Measurements from ENCODE around the gene SGF29.
"Not testable (repeated sequence)": the region's sequence is repeated elsewhere in the genome, so short reads cannot be mapped to it uniquely, and the experiment has no call there.

Gene SGF29

DNA sequence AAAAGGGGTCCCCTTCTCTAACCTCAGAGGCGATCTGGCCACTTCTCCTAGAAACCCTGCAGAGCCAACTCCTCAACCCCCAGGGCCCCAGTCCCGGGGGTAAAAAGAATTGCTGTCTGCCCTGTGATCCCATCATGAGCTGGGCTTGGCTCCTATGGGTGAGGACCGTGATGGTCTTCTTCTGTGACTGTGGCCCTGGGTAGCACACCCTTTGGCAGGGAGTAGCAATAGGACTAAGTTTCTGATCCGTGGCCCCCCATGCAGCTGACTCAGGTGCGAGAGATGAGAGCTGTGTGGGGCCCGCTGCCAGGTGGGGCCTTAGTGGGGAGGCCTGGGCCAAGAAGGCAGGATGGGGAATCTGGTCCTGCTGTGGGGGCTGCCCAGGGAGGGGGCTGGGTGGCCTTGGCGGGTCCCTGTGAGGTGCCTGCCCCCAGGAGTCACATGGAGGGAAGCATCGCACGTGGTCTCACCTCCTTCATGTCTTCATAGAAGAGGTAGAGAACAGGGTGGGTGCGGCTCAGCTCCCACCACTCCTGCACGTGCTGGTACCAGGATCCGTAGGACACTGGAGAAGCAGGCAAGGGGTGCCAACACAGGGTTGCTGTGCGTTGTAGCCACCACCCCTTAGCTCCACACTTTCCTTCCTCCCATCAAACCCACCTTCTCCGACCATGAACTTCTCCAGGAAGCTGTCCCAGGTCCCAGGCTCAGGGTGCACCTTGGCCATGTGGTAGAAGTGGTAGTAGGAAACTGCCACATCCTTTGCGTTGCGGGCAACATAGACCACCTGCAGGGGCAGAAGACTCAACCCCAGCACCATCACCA lies 52.8 kb downstream of the SGF29 start:
- DNase-seq, result peak in 1 of 42 donors; percentile 31
- intact Hi-C loops (cut with DNase I), result no loop called here

DNA sequence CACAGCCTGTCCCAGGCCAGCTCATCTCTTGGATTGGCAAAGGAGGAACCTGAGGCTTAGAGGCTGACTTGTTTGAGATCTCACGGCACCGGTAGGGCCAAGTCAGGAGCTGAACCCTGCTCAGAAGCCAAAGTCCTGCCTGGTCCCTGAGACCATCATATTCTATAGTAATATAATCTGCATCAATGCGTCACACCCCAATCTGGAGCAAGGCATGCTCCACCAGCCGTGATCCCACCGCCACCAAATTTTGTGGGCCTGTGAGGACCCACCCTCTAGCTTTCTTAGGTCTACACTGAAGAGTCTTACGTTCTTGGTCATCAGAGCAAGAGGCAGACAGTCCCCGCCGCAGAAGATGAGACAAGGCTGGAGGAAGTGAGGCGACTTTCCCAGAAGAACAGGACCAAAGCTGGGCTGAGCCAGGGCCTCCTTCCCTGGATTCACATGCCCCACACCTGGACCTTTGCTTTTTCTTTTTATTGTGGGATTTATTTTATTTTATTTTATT lies 53.5 kb downstream of the SGF29 start:
- intact Hi-C loops (cut with DNase I), result no loop called here
- DNase-seq, result peak in 2 of 42 donors; percentile 16 to 35

DNA sequence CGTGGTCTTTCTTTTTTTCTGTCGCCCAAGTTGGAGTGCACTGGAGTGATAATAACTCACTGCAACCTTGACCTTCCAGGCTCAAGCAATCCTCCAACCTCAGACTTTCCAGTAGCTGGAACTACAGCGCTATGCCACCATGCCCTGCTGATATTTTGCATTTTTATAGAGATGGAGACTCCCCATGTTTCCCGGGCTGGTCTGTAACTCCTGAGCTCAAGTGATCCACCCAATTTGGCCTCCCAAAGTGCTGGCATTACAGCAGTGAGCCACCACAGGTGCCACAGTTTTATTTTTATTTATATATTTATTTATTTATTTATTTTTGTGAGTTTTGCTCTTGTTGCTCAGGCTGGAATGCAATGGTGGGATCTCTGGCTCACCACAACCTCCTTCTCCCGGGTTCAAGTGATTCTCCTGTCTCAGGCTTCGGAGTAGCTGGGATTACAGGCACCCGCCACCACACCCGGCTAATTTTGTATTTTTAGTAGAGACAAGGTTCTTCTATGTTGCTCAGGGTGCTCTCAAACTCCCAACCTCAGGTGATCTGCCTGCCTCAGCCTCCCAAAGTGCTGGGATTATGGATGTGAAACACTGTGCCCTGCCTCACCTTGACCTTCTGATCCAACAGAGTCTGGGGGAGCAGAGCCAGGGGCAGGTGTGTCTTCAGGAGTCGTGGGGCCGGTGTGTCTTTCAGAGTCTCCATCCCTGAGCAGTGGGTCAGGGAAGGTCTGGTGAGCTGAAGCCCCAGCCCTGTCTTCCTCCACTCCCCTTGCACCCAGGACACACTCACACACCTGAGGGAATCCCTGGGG lies 54.2 kb downstream of the SGF29 start:
- intact Hi-C loops (cut with DNase I), result not testable (repeated sequence)
- peak in 3 of 42 donors; percentile 4 to 18 (median 18) for DNase-seq

DNA sequence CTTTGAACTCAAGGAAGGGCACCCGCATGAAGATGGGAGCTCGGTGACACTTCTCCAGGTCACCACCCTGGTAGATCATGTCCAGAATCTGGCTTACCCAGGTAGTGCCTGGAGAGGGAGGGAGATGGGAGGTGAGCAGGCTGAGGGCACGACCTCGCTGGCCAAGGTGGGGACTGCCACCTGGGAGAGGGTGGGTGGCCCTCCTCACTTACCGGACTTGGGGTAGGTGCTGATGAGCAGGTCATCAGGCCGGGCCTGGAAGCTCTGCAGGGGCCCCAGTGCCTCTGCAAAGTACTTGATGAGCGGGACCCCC lies 54.7 kb downstream of the SGF29 start:
- DNase-seq, result peak in 3 of 42 donors; percentile 5 to 10 (median 6)
- intact Hi-C loops (cut with DNase I), result not testable (repeated sequence)

DNA sequence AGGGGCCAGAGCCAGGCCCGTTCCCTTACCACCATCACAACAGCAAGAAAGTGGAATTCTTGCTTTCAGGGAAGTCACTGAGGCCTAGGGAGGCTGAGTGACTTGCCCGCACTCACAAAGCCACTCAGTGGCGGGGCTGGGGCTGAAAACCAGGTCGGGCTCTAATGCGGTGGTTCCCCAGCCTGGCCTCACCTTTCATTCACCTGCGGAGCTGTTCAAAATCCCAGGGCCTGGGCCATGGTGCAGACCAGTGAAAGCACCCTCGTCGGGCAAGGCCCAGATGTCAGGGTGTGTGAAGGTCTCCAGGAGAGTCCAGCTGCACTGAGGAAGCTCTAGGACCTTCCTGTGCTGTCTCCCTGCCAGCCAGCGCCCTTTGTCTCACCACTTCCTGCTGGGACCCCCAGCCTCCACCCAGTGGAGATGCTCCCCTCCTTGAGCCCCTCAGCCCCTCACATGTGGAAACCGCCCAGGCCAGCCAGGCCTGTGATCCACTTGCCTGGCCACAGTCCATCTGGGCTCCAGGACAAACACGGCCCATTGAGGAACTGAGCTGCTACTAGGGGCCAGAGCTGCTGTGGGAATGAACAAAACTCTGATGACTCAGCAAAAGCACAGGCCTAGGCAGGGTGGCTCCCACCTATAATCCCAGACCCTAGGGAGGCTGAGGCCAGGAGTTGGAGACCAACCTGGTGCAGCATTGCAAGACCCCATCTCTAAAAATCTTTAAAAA lies 55.3 kb downstream of the SGF29 start:
- peak in 9 of 42 donors; percentile 23 to 53 (median 28) for DNase-seq
- intact Hi-C loops (cut with DNase I), result not testable (repeated sequence)

DNA sequence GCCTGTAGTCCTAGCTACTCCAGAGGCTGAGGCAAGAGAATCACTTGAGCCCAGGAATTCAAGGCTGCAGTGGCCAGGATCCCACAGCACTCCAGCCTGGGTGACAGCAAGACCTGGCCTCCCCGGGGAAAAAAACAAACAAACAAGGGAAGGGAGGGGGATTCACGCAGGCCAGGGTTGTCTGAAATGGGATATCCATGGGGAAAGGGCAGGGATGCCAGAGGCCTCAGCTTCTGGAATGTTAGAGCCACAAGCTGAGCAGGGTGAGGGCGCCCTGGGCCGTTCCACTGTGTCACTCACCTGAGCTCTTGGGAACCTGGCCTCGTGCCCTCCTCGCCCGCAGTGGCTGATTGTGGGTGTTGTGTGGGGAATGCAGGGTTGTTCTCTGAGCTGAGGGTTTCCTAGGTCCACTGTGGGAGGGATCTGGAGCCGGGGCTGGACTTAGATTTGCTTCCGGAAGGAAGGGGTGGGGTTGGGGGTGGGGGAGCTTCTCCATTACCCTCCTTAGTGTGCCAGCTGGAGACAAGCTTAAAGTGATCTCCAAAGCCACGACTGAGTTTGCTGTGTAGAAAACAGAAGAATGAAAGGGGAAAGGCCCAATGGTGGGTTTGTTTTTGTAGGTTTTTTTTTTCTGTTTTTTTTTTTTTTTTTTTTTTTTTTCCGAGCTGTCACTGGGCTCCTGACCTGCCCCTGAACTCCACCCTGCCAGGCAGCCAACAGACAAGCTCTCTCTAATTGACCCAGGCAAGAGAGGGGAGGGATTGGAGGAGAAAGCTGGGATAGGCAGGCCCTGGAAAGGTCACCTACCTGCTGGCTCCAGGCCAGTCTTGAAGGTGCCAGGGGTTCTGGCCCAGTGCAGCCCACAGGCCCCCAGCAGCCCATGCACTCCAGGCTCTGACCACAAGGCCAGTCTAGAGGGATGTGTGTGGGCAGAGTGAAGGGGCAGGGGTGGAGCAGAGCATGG lies 56.2 kb downstream of the SGF29 start, which contains the start of gene SULT1A1:
SULT1A1 (minus strand) TSS at position 414 of the 964 bp plus-strand sequence. CDS start 1,189 bp downstream, outside the sequence.
- intact Hi-C loops (cut with DNase I), result no loop called here
- DNase-seq, result peak in 6 of 42 donors; percentile 12 to 45 (median 26)

DNA sequence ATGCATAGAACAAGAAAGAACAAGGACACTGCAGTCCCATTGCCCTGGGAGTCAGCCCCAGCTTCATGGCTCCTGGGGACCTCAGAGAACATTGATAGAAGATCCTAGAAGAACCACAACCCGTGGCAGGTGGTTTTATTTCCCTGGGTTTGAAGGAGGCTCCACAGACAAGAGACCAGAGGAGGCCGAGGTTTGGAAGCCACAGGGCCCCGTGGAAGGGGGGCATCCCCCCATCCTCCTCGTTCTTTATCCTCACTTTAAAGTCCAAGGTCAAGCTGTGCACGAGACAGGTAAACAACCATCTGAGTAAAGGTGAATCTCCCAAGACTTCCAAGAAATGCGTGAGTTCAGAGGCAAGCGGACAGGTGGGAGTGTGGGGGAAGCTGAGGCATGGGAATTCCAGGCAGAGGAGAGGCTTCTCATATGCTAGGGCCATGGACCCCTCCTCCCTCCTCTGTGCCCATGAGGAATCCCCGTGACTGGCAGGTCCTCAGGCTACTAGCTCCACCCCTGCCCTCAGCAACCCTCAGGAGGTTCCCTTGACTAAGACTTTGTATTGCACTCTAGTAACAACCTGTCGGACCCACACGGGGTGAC lies 57.0 kb downstream of the SGF29 start:
- intact Hi-C loops (cut with DNase I), result no loop called here
- DNase-seq, result peak in 3 of 42 donors; percentile 6 to 26 (median 17)

DNA sequence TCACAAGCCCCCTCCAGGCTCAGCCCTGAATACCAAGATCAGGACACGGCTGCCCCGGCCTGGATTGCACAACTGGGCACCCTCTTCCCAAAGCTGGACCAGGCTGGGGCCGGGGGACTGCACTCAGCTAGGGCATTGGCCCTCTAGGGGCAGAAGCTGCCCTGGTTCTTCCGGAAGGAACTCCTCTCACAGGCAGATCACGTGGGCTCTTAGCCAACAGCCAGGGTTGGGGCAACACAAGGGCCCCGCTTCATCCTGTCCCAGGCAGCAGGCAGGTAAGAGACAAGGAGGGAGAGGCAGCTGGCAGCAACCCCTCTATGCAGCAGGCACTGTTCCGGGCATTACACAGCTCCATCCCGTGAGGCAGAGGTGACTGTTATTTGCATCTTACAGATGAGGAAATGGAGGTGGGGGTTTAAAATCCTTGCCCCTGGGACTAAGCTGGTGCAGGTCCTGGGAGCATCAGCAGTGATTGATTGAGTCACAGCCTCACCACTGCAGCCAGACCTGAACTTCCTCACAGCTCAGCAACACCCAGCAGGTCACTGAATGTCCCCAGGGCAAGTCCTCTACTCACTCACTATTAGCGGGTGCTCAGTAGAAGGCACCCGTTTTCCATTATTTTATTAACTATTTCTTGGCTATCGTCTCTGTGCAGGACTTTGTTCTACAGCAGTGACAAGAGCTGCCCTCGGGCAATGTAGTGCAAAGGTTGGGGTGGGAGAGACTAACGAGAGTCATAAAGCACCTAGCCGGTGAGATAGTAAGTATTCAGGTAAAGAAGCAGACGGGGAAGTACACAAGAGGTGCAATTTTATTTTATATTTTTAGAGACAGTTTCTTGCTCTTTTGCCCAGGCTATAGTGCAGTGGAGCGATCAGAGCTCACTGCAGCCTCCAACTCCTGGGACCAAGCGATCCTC lies 58.9 kb downstream of the SGF29 start:
- intact Hi-C loops (cut with DNase I); DNase-seq: not testable (repeated sequence)

DNA sequence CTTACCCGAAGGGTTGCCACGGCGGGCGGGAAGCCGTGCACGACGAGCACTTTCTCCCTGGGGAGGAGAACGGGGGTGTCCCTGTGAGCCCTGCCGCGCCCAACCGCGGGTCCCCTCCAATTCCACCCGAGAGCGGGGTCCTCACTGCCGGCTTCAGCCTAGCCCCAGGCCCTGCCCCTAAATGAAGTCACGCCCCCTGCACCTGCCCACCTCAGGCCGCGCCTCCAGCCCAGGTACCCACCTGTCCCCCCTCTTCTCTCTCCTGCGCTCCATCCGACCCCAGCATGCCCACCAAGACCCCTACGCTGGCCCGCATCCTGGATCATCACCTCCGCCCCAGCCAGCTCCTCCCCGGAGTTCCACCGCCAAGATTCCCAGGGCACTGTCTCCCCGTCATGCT lies 60.2 kb downstream of the SGF29 start:
- intact Hi-C loops (cut with DNase I); DNase-seq: not testable (repeated sequence)

DNA sequence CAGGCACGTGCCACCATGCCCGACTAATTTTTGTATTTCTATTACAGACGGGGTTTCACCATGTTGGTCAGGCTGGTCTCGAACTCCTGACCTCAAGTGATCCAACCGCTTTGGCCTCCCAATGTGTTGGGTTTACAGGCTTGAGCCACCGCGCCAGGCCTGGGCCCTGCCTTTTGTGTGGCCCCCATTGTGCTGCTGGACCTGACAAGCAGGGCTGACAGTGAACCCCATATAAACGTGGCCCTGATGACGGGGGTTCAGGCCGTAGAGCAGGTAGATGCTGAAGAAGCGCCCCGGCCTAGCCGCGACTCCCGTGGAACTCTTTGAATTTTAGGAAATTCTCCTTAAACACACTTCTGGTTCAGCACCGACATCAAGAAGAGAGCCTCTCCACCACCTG lies 60.8 kb downstream of the SGF29 start:
- DNase-seq; intact Hi-C loops (cut with DNase I): not testable (repeated sequence)

DNA sequence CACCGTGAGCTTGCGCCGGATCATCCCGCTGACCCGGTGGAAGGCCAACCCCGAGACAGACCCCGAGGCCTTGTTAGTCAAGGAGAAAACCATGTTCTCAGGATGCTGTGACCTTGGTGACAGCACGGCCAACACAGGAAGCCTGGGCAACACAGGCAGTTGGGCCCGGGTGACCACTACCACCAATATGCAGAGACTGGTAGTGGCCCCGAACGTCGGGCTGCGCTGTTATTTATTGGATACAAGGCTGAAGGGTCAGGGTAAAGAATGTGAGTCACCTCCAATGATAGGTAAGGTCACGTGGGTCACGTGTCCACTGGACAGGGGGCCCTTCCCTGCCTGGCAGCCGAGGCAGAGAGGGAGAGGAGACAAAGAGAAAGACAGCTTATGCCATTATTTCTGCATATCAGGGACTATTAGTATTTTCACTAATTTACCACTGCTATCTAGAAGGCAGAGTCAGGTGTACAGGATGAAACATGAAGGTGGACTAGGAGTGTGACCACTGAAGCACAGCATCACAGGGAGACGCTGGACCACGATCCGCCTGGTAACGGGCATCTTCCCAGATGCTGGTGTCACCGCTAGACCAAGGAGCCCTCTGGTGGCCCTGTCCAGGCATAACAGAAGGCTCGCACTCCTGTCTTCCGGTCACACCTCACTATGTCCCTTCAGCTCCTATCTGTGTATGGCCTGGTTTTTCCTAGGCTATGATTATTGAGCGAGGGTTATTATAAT lies 61.9 kb downstream of the SGF29 start:
- intact Hi-C loops (cut with DNase I), result not testable (repeated sequence)
- DNase-seq, result peak in 40 of 42 donors; percentile 28 to 80 (median 56)

DNA sequence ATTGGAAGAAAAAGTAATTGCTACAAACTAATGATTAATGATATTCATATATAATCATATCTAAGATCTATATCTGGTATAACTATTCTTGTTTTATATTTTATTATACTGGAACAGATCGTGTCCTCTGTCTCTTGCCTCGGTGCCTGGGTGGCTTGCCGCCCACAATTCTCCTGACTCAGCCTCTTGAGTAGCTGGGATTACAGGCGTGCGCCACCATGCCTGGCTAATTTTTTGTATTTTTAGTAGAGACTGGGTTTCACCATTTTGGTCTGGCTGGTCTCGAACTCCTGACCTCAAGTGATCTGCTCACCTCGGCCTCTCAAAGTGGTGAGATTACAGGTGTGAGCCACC lies 62.5 kb downstream of the SGF29 start:
- DNase-seq, result not testable (repeated sequence)

DNA sequence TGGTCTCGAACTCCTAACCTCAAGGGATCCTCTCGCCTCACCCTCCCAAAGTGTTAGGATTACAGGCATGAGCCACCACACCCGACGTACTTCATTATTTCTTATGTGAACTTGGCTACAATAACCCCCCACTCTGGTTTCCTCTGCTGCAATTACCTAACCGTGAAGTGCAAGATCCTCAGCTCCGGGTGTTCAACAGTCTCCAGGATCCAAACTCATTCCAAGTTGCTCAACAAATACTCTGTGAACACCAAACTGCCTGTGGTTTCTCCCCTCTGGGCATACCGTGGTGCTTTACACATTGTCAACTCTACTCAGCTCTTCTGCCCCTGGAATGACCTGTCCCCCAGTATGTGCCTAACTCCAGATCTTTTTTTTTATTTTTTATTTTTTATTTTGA lies 62.9 kb downstream of the SGF29 start:
- intact Hi-C loops (cut with DNase I), result no loop called here
- DNase-seq, result no peak

More for the DNA sequence above, 62.5 kb downstream of the SGF29 start:
- intact Hi-C loops (cut with DNase I), result not testable (repeated sequence)

DNA sequence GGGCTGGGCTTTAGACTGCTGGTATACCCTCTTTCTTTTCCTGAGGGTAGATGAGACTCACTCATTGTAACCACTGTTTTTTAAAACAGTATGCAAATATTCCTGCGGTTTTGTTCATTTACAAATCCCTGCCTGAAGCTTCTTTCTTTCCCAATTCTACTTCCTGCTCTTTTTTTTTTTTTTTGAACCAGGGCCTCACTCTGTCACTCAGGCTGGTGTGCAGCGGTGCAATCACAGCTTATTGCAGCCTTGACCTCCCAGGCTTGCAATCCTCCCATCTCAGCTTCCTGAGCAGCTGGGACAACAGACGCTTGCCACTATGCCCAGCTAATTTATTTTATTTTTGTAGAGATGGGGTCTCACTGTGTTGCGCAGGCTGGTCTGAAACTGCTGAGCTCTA lies 64.2 kb downstream of the SGF29 start:
- no peak for DNase-seq
- intact Hi-C loops (cut with DNase I), result no loop called here

DNA sequence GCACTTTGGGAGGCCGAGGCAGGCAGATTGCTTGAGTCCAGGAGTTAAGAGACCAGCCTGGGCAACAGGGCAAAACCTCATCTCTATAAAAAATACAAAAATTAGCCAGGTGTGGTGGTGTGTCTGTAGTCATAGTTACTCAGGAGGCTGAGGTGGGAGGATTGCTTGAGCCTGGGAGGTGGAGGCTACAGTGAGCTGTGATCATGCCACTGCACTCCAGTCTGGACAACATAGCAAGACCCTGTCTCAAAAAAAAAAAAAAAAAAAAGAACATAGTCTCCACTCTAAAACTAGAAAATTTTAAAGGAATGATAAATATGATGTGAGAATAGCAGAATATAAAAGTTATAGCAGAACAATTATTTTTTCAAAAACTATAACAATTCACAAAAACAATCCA lies 66.6 kb downstream of the SGF29 start:
- intact Hi-C loops (cut with DNase I); DNase-seq: not testable (repeated sequence)

Measured in head of caudate nucleus (tissue), 42 donors.